Measurements from ENCODE around the gene DCTN2.

The DCTN2 gene

DNA sequence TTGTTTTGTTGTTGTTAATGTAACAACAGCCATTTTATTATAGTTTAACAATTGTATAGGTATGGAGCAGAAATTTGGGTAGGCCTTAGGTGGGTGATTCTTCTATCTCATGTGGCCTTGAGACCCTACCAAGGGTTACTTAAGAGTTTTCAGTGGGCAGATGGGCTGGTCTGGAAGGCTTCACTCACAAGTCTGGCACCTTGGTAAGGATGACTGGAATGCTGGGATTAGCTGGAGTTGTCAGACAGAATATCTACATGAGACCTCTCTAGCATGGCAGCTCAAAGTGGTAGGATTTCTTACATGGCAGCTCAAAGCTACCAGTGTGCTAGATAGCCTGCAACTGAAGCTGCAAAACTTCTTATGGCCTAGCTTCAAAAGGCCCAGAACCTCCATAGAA, 61.3 kb downstream of the DCTN2 start:
- no peak for DNase-seq

DNA sequence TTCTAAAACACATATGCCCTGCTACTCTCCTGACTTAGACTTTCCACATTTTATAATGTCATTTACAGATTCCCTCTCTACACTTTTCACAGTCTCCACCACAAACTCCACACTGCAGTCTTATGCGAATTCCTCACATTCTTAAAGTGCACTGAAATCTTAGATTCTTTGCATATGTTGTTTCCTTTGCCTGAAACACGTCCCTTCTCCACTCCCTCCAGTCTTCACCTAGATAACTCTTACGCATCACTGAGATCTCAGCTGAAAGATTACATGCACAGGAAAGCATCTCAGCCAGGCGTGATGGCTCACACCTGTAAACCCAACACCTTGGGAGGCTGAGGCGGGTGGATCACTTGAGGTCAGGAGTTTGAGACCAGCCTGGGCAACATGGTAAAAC, 63.5 kb downstream of the DCTN2 start:
- no peak for DNase-seq

DNA sequence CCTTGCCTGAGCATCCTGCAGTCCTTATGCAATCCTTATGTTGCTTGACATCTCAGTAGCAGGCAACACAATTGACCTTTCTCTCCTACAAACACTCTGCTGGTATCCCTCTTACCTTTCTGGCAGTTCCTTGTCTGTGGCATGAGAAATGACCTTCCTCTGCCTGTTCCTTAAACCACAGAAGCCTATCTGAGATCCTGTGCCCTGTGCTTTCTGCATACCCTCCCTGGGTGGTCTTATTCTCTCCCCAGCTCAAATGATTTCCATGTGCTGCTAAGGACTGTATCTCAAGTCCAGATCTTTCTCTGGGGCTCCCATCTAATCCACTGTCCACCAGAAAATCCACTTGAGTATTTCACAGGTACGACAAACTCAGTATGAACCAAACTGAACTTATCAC, 65.3 kb downstream of the DCTN2 start:
- DNase-seq, result no peak

All from suppressor macrophage treated with lipopolysaccharide for 4 hours (primary cell).